HepG2 (cell line): Measurements from ENCODE around the gene GOLGA7B. TPM values are rescaled to one million over a fixed set of nuclear protein-coding genes. Genes with fewer than 3 reads are reported as not detected.
A peak's percentile ranks its signal among the peaks of the same experiment; 100 is the strongest.

ENCODE experiments used
- RXRA ChIP-seq: sonication (generic); formaldehyde crosslinking; IDR thresholded peaks from 2 replicates; pipeline ENCODE4 v1.5.1; 2020; ENCODE audit warnings: missing genetic modification reagents
- SMAD3 ChIP-seq: sonication (generic); formaldehyde crosslinking; IDR thresholded peaks from 2 replicates; pipeline ENCODE4 v1.4.0; 2020; ENCODE audit warnings: missing genetic modification reagents
- ZNF441 ChIP-seq: sonication (generic); formaldehyde crosslinking; IDR thresholded peaks from 2 replicates; pipeline ENCODE4 v1.7.0; 2021; ENCODE audit warnings: missing genetic modification reagents, borderline replicate concordance
- ZNF510 ChIP-seq: sonication (generic); formaldehyde crosslinking; IDR thresholded peaks from 2 replicates; pipeline ENCODE4 v1.4.0; 2020; ENCODE audit warnings: low read depth, mild to moderate bottlenecking, missing genetic modification reagents
- polyA plus RNA-seq, 8 experiments: library from polyadenylated mRNA; depleted of rRNA in 3 of 8; stranded (reverse) in 7 of 8; unstranded in 1 of 8; fragments of >200 nt; fragmentation: Illumina TruSeq in 4 of 8; extraction: Trizol in 4 of 8; gene quantifications; 2 replicates each; pipeline versions ENCODE4 v1.2.1 to v1.2.3, GENCODE V29; 2011 to 2016; ENCODE audit warnings: low read depth in 4 of 8, missing spikeins in 1 of 8, mixed read lengths in 1 of 8; ENCODE audit not compliant: insufficient read depth in 1 of 8
- total RNA-seq, 5 experiments: library from RNA; depleted of rRNA; stranded (reverse); fragments of >200 nt; fragmentation: Illumina TruSeq; extraction: Trizol; gene quantifications; 2 replicates each; pipeline ENCODE4 v1.2.3, GENCODE V29; 2016; ENCODE audit warnings: low read depth in 1 of 5
- TF ChIP-seq, protein P1 (sequence below): sonication (generic); formaldehyde crosslinking; IDR thresholded peaks from 2 replicates; pipeline ENCODE4 v1.8.0; 2022; ENCODE audit warnings: missing genetic modification reagents, mild to moderate bottlenecking, inconsistent platforms, borderline replicate concordance
- TF ChIP-seq, protein P2 (sequence below): IDR thresholded peaks from 2 replicates; pipeline ENCODE4 v1.6.1; 2016; ENCODE audit warnings: missing compliant biosample characterization, missing genetic modification reagents, borderline replicate concordance
- TF ChIP-seq, protein P3 (sequence below): sonication (generic); formaldehyde crosslinking; IDR thresholded peaks from 2 replicates; pipeline ENCODE4 v1.8.0; 2023; ENCODE audit warnings: mild to moderate bottlenecking, missing genetic modification reagents
- TF ChIP-seq, protein P4 (sequence below): sonication (generic); formaldehyde crosslinking; IDR thresholded peaks from 2 replicates; pipeline ENCODE4 v1.9.0; 2021; ENCODE audit warnings: missing genetic modification reagents, borderline replicate concordance
- TF ChIP-seq, protein P5 (sequence below): sonication (generic); formaldehyde crosslinking; IDR thresholded peaks from 2 replicates; pipeline ENCODE4 v1.5.0; 2020; ENCODE audit warnings: mild to moderate bottlenecking, missing genetic modification reagents, moderate library complexity
- TF ChIP-seq, protein P6 (sequence below): sonication (generic); formaldehyde crosslinking; IDR thresholded peaks from 2 replicates; pipeline ENCODE4 v1.5.0; 2020; ENCODE audit warnings: mild to moderate bottlenecking, missing genetic modification reagents
- TF ChIP-seq, protein P7 (sequence below): sonication (generic); formaldehyde crosslinking; IDR thresholded peaks from 2 replicates; pipeline ENCODE4 v1.8.0; 2022; ENCODE audit warnings: mild to moderate bottlenecking, missing genetic modification reagents; ENCODE audit not compliant: insufficient replicate concordance
- TF ChIP-seq, protein P8 (sequence below): IDR thresholded peaks from 2 replicates; pipeline ENCODE4 v1.6.1; 2012; ENCODE audit warnings: low read depth, low read length, improper control_type of control experiment

GOLGA7B gene
- total and polyA plus RNA-seq, 2 of the 13 experiments (the other 11 are each of a cell fraction or from before 2014, with no cell fraction given): not detected

DNA sequence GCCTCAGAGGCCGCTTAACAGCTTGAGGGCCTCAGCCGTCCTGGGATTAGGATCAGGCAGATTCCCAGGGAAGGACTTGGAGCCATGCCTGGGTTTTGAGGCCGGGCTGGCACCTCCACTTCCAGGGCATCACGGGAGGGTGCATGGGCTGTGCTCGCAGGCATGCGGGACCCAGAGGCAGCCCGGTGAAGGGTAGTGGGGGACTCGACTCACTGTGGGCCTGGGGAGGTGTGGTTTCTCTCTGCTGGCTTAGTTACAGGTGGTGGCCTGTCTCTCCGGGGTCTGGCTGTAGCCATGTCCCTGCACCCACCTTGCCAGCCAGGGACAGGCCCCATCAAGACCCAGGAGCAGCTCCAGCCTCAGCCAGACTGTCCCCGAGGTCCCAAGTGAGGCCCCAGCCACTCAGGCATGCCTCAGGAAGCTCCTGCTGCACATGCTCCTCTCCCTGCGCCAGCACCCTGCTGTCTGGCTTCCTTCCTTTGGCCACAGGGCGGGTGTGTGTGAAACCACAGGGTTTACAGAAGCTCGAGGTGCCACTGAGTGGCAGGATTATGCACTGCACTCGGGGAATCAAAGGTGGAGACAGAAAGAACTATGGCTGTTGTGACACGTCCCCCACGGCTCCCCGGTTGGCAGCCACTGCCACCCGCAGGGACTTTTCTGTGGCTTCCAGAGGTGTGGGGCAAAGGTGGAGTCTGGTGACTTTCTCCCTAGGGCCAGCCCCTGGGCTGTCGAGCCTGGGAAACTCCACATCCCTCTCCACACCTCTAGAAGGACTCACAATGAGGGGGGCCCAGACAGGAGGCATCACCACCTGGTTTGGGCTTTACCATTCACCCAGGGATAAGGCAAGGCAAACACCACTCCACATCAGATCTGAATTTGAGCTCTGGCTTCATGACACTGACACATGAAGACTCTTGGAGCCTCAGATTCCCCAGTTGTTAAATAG is 19.7 kb downstream of the GOLGA7B start (continued):
- TF ChIP-seq, protein P1, sequence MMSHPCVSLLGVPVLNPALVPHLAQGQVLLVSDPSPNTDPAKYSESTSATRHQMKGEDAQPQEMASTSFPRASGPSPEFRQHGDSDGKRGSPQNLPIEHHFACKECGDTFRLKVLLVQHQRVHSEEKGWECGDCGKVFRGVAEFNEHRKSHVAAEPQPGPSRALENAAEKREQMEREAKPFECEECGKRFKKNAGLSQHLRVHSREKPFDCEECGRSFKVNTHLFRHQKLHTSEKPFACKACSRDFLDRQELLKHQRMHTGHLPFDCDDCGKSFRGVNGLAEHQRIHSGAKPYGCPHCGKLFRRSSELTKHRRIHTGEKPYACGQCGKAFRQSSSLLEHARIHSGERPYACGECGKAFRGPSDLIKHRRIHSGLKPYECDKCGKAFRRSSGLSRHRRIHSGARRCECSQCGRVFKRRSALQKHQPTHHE (CRISPR knock-in tag): no peak
- TF ChIP-seq RXRA (CRISPR knock-in tag) (peak; percentile 55; the same call in 1 of the 2 replicates), SMAD3 (no peak), ZNF510 (CRISPR knock-in tag) (no peak), ZNF441 (CRISPR knock-in tag) (no peak)
- TF ChIP-seq, protein P2, sequence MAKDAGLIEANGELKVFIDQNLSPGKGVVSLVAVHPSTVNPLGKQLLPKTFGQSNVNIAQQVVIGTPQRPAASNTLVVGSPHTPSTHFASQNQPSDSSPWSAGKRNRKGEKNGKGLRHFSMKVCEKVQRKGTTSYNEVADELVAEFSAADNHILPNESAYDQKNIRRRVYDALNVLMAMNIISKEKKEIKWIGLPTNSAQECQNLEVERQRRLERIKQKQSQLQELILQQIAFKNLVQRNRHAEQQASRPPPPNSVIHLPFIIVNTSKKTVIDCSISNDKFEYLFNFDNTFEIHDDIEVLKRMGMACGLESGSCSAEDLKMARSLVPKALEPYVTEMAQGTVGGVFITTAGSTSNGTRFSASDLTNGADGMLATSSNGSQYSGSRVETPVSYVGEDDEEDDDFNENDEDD: peak; percentile 40; the same call in 1 of the 2 replicates
- TF ChIP-seq, protein P3, sequence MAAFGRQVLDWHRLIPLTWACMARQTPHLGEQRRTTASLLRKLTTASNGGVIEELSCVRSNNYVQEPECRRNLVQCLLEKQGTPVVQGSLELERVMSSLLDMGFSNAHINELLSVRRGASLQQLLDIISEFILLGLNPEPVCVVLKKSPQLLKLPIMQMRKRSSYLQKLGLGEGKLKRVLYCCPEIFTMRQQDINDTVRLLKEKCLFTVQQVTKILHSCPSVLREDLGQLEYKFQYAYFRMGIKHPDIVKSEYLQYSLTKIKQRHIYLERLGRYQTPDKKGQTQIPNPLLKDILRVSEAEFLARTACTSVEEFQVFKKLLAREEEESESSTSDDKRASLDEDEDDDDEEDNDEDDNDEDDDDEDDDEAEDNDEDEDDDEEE (CRISPR knock-in tag): no peak
- TF ChIP-seq, protein P4, sequence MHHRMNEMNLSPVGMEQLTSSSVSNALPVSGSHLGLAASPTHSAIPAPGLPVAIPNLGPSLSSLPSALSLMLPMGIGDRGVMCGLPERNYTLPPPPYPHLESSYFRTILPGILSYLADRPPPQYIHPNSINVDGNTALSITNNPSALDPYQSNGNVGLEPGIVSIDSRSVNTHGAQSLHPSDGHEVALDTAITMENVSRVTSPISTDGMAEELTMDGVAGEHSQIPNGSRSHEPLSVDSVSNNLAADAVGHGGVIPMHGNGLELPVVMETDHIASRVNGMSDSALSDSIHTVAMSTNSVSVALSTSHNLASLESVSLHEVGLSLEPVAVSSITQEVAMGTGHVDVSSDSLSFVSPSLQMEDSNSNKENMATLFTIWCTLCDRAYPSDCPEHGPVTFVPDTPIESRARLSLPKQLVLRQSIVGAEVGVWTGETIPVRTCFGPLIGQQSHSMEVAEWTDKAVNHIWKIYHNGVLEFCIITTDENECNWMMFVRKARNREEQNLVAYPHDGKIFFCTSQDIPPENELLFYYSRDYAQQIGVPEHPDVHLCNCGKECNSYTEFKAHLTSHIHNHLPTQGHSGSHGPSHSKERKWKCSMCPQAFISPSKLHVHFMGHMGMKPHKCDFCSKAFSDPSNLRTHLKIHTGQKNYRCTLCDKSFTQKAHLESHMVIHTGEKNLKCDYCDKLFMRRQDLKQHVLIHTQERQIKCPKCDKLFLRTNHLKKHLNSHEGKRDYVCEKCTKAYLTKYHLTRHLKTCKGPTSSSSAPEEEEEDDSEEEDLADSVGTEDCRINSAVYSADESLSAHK (CRISPR knock-in tag): no peak
- TF ChIP-seq, protein P5, sequence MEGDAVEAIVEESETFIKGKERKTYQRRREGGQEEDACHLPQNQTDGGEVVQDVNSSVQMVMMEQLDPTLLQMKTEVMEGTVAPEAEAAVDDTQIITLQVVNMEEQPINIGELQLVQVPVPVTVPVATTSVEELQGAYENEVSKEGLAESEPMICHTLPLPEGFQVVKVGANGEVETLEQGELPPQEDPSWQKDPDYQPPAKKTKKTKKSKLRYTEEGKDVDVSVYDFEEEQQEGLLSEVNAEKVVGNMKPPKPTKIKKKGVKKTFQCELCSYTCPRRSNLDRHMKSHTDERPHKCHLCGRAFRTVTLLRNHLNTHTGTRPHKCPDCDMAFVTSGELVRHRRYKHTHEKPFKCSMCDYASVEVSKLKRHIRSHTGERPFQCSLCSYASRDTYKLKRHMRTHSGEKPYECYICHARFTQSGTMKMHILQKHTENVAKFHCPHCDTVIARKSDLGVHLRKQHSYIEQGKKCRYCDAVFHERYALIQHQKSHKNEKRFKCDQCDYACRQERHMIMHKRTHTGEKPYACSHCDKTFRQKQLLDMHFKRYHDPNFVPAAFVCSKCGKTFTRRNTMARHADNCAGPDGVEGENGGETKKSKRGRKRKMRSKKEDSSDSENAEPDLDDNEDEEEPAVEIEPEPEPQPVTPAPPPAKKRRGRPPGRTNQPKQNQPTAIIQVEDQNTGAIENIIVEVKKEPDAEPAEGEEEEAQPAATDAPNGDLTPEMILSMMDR (CRISPR knock-in tag): peak; percentile 92
- TF ChIP-seq, protein P6, sequence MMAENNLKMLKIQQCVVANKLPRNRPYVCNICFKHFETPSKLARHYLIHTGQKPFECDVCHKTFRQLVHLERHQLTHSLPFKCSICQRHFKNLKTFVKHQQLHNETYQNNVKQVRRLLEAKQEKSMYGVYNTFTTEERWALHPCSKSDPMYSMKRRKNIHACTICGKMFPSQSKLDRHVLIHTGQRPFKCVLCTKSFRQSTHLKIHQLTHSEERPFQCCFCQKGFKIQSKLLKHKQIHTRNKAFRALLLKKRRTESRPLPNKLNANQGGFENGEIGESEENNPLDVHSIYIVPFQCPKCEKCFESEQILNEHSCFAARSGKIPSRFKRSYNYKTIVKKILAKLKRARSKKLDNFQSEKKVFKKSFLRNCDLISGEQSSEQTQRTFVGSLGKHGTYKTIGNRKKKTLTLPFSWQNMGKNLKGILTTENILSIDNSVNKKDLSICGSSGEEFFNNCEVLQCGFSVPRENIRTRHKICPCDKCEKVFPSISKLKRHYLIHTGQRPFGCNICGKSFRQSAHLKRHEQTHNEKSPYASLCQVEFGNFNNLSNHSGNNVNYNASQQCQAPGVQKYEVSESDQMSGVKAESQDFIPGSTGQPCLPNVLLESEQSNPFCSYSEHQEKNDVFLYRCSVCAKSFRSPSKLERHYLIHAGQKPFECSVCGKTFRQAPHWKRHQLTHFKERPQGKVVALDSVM (CRISPR knock-in tag): no peak
- TF ChIP-seq, protein P7, sequence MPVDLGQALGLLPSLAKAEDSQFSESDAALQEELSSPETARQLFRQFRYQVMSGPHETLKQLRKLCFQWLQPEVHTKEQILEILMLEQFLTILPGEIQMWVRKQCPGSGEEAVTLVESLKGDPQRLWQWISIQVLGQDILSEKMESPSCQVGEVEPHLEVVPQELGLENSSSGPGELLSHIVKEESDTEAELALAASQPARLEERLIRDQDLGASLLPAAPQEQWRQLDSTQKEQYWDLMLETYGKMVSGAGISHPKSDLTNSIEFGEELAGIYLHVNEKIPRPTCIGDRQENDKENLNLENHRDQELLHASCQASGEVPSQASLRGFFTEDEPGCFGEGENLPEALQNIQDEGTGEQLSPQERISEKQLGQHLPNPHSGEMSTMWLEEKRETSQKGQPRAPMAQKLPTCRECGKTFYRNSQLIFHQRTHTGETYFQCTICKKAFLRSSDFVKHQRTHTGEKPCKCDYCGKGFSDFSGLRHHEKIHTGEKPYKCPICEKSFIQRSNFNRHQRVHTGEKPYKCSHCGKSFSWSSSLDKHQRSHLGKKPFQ (CRISPR knock-in tag): no peak
- TF ChIP-seq, protein P8, sequence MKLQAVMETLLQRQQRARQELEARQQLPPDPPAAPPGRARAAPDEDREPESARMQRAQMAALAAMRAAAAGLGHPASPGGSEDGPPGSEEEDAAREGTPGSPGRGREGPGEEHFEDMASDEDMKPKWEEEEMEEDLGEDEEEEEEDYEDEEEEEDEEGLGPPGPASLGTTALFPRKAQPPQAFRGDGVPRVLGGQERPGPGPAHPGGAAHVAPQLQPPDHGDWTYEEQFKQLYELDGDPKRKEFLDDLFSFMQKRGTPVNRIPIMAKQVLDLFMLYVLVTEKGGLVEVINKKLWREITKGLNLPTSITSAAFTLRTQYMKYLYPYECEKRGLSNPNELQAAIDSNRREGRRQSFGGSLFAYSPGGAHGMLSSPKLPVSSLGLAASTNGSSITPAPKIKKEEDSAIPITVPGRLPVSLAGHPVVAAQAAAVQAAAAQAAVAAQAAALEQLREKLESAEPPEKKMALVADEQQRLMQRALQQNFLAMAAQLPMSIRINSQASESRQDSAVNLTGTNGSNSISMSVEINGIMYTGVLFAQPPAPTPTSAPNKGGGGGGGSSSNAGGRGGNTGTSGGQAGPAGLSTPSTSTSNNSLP: 0 out of 2 replicates have a peak, but pooled peaks have one; percentile 42
